NCI-H748 treated with DMSO at 0.1 percent for 48 hours (cell line): Measurements from ENCODE around the gene RESP18.

Experiments
- DNase-seq: peaks from one replicate; lab custom pipeline; 2025; lab: John Stamatoyannopoulos, UW

The RESP18 gene

GRCh38 chr2:219277703-219278654 is 54.6 kb downstream of the RESP18 start:
- DNase-seq: peak; percentile 71
